SK-N-MC (cell line): Measurements from ENCODE around the gene DOCK1.
"Not testable (repeated sequence)": the region's sequence is repeated elsewhere in the genome, so short reads cannot be mapped to it uniquely, and the experiment has no call there.

ENCODE experiments used
- DNase-seq: peaks from one replicate; pipeline ENCODE4 v3.0.0-alpha.2; 2011; ENCODE audit warnings: low read depth, low spot score
- H3K27ac ChIP-seq: fragments of 200-600 bp; sonication (generic); 2 replicates; pipeline ENCODE4 v1.5.1; 2016; ENCODE audit warnings: mixed run types
- H3K36me3 ChIP-seq: fragments of 200-600 bp; sonication (generic); 2 replicates; pipeline ENCODE4 v1.6.1; 2017; ENCODE audit warnings: antibody characterized with exemption, low read length, mixed read lengths; ENCODE audit not compliant: insufficient read depth
- H3K4me3 ChIP-seq: fragments of 200-600 bp; sonication (generic); 2 replicates; pipeline ENCODE4 v1.5.1; 2016
- H3K9ac ChIP-seq: fragments of 200-600 bp; sonication (generic); 2 replicates; pipeline ENCODE4 v1.8.0; 2017; ENCODE audit warnings: mixed run types, mixed read lengths; ENCODE audit not compliant: insufficient read length
- H3K9me3 ChIP-seq: fragments of 200-600 bp; sonication (generic); 2 replicates; pipeline ENCODE4 v1.6.1; 2017; ENCODE audit warnings: low read depth, mild to moderate bottlenecking, antibody characterized with exemption, low read length, moderate library complexity, mixed read lengths
- EZH2 ChIP-seq: fragments of 200-600 bp; sonication (generic); IDR thresholded peaks from one replicate; pipeline ENCODE4 v1.6.1; 2017; ENCODE audit warnings: antibody characterized with exemption
- FOXP2 ChIP-seq: optimal IDR thresholded peaks from 2 replicates; pipeline ENCODE3; 2011; ENCODE audit warnings: mild to moderate bottlenecking, moderate library complexity; ENCODE audit not compliant: insufficient read depth; ENCODE audit errors: extremely low read length, control extremely low read depth
- POLR2AphosphoS5 ChIP-seq: IDR thresholded peaks from 2 replicates; pipeline ENCODE4 v1.6.1; 2012; ENCODE audit warnings: mild to moderate bottlenecking, low read depth, low read length, borderline replicate concordance

DOCK1 gene

DNA sequence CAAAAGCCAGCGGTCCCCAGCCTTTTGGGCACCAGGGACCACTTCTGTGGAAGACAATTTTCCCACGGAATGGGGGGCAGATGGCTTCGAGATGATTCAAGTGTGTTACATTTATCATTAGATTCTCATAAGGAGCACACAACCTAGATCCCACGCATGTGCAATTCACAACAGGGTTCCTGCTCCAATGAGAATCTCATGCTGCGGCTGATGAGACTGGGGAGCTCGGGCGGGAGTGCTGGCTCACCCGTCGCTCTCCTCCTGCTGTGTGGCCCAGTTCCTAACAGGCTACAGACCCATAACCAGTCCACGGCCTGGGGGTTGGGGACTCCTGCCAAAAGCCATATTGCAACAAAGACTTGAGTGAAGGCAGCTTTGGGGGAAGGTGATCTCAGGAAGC is 26.6 kb upstream of the DOCK1 start:
- Histone ChIP-seq H3K36me3 (no peaks in the 10 kb centered on the region), H3K9ac (no peak overlapping the region), H3K4me3 (no peak overlapping the region), H3K27ac (no peak overlapping the region), H3K9me3 (no peaks in the 10 kb centered on the region)
- no peak for DNase-seq
- TF ChIP-seq EZH2: no peak
- TF ChIP-seq POLR2AphosphoS5: no peak
- no peak for TF ChIP-seq FOXP2

DNA sequence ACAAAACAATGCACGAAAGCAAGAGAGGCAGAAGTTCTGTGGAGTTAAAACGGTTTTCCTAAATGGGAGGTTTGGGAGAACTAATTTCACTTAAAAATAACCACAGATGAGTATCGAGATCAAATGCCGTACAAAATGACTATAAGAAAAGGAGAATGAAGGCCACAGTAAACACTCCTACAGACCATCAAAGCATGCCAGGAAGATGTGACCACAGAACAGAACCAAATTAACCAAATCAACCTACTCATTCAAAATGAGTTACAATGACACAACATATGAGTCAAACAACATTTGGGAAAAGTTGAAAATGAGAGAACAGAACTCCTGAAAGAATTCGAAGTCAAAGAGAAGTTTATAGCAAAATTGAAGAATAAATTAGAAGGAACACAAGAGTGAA is 24.3 kb upstream of the DOCK1 start:
- no peak for TF ChIP-seq EZH2
- no peak overlapping the region for H3K4me3 ChIP-seq
- DNase-seq: no peak
- H3K9me3 ChIP-seq: no peaks in the 10 kb centered on the region
- no peak overlapping the region for H3K9ac ChIP-seq
- no peak overlapping the region for H3K27ac ChIP-seq
- H3K36me3 ChIP-seq: no peaks in the 10 kb centered on the region

DNA sequence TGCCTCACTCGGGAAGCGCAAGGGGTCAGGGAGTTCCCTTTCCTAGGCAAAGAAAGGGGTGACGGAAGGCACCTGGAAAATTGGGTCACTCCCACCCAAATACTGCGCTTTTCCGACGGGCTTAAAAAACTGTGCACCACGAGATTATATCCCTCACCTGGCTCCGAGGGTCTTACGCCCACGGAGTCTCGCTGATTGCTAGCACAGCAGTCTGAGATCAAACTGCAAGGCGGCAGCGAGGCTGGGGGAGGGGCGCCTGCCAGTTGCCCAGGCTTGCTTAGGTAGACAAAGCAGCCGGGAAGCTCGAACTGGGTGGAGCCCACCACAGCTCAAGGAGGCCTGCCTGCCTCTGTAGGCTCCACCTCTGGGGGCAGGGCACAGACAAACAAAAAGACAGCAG is 23.2 kb upstream of the DOCK1 start:
- not testable (repeated sequence) for DNase-seq, H3K9me3 ChIP-seq, H3K4me3 ChIP-seq, H3K36me3 ChIP-seq, H3K27ac ChIP-seq, H3K9ac ChIP-seq

DNA sequence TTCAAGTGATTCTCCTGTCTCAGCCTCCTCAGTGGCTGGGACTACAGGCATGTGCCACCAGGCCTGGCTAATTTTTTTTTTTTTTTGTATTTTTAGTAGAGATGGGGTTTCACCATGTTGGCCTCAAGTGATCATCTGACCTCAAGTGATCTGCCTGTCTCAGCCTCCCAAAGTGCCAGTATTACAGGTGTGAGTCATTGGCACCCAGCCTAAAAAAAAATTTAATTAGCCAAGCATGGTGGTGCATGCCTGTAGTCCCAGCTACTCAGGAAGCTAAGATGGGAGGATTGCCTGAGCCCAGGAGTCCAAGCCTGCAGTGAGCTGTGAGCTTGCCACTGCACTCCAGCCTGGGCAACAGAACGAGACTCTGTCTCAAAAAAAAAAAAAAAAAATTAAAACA is 16.8 kb upstream of the DOCK1 start:
- not testable (repeated sequence) for H3K36me3 ChIP-seq, DNase-seq, H3K9ac ChIP-seq, H3K4me3 ChIP-seq, H3K27ac ChIP-seq, H3K9me3 ChIP-seq

DNA sequence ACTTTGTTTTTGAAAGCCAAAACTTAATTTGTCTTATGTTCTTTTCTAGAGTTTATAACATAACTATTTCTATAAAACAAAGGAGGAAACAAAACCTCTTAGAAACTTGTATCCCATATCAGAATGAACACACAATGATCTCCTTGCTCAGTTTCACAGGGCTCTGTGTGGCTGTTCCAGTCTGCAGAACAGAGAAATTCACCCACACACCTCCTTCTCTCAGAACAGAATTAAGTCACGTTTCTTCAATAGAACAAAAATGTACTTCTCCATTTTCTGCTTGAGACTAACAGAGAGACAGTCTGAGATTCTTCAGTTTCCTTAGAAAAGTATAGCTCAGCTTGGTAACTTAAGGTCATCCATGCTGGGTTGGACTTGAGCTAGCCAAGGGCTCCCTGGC is 15.8 kb upstream of the DOCK1 start:
- Histone ChIP-seq H3K36me3 (no peaks in the 10 kb centered on the region), H3K27ac (no peak overlapping the region), H3K9ac (no peak overlapping the region), H3K9me3 (no peaks in the 10 kb centered on the region), H3K4me3 (no peak overlapping the region)
- no peak for TF ChIP-seq FOXP2
- no peak for TF ChIP-seq EZH2
- TF ChIP-seq POLR2AphosphoS5: no peak
- no peak for DNase-seq

DNA sequence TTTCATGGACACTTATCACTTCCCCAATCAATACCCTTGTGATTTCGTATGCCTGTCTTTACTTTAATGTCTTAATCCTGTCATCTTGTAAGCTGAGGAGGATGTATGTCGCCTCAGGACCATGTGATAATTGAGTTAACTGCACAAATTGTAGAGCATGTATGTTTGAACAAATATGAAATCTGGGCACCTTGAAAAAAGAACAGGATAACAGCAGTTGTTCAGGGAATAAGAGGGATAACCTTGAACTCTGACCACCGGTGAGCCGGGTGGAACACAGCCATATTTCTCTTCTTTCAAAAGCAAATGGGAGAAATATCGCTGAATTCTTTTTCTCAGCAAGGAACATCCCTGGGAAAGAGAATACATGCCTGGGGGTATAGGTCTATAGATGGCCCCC is 14.4 kb upstream of the DOCK1 start:
- H3K36me3 ChIP-seq, H3K27ac ChIP-seq, H3K9me3 ChIP-seq, H3K9ac ChIP-seq, H3K4me3 ChIP-seq, DNase-seq: not testable (repeated sequence)

DNA sequence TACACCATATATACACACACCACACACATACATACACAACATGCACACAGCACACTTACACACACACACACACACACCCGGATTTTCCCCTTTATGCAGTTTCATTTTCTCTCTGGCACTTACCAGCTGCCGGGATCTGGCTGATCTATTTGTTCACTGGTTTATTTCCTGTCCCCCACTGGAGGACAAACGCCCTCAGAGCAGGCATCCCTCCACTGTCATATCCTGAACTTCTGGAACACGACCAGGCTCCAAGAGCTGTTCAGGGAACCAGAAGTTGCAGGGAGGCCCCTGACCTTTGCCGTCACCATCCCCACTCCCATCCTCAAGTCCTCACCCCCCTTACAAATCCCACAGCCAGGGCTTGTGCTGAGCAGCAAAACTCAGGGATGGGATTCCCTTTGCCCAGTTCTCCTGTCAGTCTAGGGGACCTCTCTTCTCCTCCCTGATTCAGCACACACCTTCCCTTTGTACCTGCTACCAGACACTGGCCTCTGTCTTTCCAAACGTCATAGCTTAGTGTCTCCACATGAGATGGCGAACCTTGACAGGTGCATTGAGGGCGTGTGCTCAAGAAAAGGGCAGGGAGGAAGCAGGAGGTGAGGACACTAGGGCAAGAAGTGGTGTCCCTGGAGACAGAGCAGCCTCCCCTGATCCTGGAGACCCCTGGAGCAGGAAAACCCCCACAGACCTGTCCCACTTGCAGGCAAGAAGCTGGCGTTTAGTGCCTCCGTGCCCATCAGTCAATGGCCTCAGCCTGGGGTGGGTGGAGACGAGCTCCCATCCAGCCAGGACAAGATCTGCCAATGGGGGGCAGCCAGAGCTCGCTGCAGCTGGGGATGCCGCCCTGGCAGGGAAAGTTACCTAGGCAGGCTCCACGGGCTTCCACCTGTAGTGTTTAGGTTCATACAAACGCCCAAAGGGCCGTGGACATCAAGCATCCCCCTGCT is 12.7 kb upstream of the DOCK1 start:
- DNase-seq: no peak
- Histone ChIP-seq H3K4me3 (no peak overlapping the region), H3K9me3 (no peaks in the 10 kb centered on the region), H3K36me3 (no peaks in the 10 kb centered on the region), H3K9ac (no peak overlapping the region), H3K27ac (no peak overlapping the region)
- TF ChIP-seq EZH2: no peak
- TF ChIP-seq POLR2AphosphoS5: no peak
- no peak for TF ChIP-seq FOXP2

DNA sequence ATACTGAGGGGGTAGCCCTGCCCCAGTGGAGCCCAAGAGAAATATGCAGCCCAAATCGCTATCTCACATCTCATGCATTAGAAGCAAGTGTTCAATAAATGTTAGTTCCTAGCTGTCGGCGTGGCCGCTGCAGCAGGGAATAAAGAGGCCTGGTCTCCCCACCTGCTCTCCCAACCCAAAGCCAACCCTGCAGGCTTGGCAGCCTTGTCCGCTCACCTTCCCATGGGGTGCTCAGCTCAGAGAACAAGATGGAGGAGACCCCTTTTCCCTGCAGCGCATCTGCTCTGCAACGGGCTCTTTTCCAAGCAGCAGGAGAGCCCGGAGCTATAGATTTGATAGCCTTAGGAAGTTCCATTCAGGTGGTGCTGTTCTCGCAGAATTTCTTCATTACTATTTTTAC is 12.0 kb upstream of the DOCK1 start:
- no peak for TF ChIP-seq POLR2AphosphoS5

DNA sequence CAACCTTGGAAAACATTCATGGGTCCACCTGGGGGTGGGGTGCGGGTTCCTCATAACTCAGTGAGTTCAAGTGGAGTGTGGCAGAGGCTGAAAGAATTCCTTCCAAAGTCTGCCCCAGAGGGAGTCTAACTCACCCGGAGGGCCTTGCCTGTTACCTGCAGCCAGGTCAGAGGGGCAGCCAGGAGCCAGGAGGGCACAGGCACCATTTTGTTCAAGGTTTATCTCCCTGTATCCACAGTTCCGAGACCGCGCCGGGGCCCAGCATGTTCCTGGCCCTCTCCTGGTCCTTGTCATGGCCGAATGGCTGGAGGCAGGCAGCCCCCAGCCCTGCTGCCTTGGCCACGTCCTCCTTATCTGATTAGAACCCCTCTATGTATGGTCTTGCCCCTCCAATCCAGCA is 11.4 kb upstream of the DOCK1 start:
- H3K27ac ChIP-seq: no peak overlapping the region
- no peak for DNase-seq
- H3K9ac ChIP-seq: no peak overlapping the region
- TF ChIP-seq POLR2AphosphoS5 (no peak), FOXP2 (no peak), EZH2 (no peak)
- no peak overlapping the region for H3K4me3 ChIP-seq
- no peaks in the 10 kb centered on the region for H3K36me3 ChIP-seq
- H3K9me3 ChIP-seq: no peaks in the 10 kb centered on the region

More for the DNA sequence above, 12.0 kb upstream of the DOCK1 start:
- Histone ChIP-seq H3K9me3 (no peaks in the 10 kb centered on the region), H3K36me3 (no peaks in the 10 kb centered on the region), H3K4me3 (no peak overlapping the region), H3K27ac (no peak overlapping the region), H3K9ac (no peak overlapping the region)
- no peak for DNase-seq
